BLaER1 (cell line): ENCODE results near the gene SLC6A3.
"Not testable (repeated sequence)": the region's sequence is repeated elsewhere in the genome, so short reads cannot be mapped to it uniquely, and the experiment has no call there.

Experiments
- H3K27ac ChIP-seq: shearing (Covaris generic); formaldehyde crosslinking; 2 replicates; pipeline ENCODE4 v1.8.1; 2022
- H3K27me3 ChIP-seq: shearing (Covaris generic); formaldehyde crosslinking; 2 replicates; pipeline ENCODE4 v1.8.1; 2022
- H3K36me3 ChIP-seq: shearing (Covaris generic); formaldehyde crosslinking; 2 replicates; pipeline ENCODE4 v1.8.1; 2022
- H3K4me1 ChIP-seq: shearing (Covaris generic); formaldehyde crosslinking; 2 replicates; pipeline ENCODE4 v1.8.1; 2022
- H3K4me2 ChIP-seq: shearing (Covaris generic); formaldehyde crosslinking; 2 replicates; pipeline ENCODE4 v1.8.1; 2022
- H3K4me3 ChIP-seq: shearing (Covaris generic); formaldehyde crosslinking; 2 replicates; pipeline ENCODE4 v1.8.1; 2022
- H3K9ac ChIP-seq: shearing (Covaris generic); formaldehyde crosslinking; 2 replicates; pipeline ENCODE4 v1.8.1; 2022
- H3K9me3 ChIP-seq: shearing (Covaris generic); formaldehyde crosslinking; 2 replicates; pipeline ENCODE4 v1.8.1; 2022
- H4K20me1 ChIP-seq: shearing (Covaris generic); formaldehyde crosslinking; 2 replicates; pipeline ENCODE4 v1.8.1; 2022
- Cebpa-rat ChIP-seq: shearing (Covaris generic); IDR thresholded peaks from 2 replicates; pipeline ENCODE4 v1.8.1; 2022

The SLC6A3 gene

GRCh38 chr5:1479581-1480188, 34.4 kb upstream of the SLC6A3 start:
- Histone ChIP-seq H3K27me3 (no peaks in the 10 kb centered on the region), H3K4me3 (no peak overlapping the region), H3K9ac (no peak overlapping the region), H4K20me1 (peaks cover 40% of the 10 kb centered on the region), H3K4me1 (peaks cover 79% of the 10 kb centered on the region), H3K9me3 (no peaks in the 10 kb centered on the region), H3K4me2 (peak overlapping the region; percentile 87), H3K27ac (no peak overlapping the region), H3K36me3 (peaks cover 52% of the 10 kb centered on the region)
- TF ChIP-seq Cebpa-rat, result peak; percentile 69; the same call in 1 of the 2 replicates

- Histone ChIP-seq H3K4me2 (no peak overlapping the region), H3K4me1 (peaks cover 73% of the 10 kb centered on the region), H3K36me3 (peaks cover 58% of the 10 kb centered on the region), H3K4me3 (no peak overlapping the region), H3K27ac (no peak overlapping the region), H3K9me3 (no peaks in the 10 kb centered on the region), H4K20me1 (peaks cover 33% of the 10 kb centered on the region), H3K9ac (no peak overlapping the region), H3K27me3 (no peaks in the 10 kb centered on the region)
- TF ChIP-seq Cebpa-rat, result no peak
Observed at GRCh38 chr5:1479066-1479465, 33.8 kb upstream of the SLC6A3 start.

GRCh38 chr5:1478271-1479035, 33.2 kb upstream of the SLC6A3 start:
- Histone ChIP-seq H3K4me3 (no peak overlapping the region), H3K36me3 (peaks cover 63% of the 10 kb centered on the region), H3K4me1 (peaks cover 67% of the 10 kb centered on the region), H3K9me3 (no peaks in the 10 kb centered on the region), H3K27ac (no peak overlapping the region), H3K9ac (no peak overlapping the region), H4K20me1 (peaks cover 27% of the 10 kb centered on the region), H3K27me3 (no peaks in the 10 kb centered on the region), H3K4me2 (peak overlapping the region; percentile 48)
- no peak for TF ChIP-seq Cebpa-rat

GRCh38 chr5:1477341-1477740, 32.1 kb upstream of the SLC6A3 start:
- Histone ChIP-seq H3K27me3 (no peaks in the 10 kb centered on the region), H3K9ac (no peak overlapping the region), H4K20me1 (peaks cover 19% of the 10 kb centered on the region; the same call in 1 of the 2 replicates), H3K4me2 (peak overlapping the region; percentile 48), H3K36me3 (peaks cover 68% of the 10 kb centered on the region), H3K27ac (no peak overlapping the region), H3K4me1 (peaks cover 58% of the 10 kb centered on the region), H3K9me3 (no peaks in the 10 kb centered on the region), H3K4me3 (no peak overlapping the region)
- no peak for TF ChIP-seq Cebpa-rat

- H3K36me3 ChIP-seq, result peaks cover 72% of the 10 kb centered on the region
Observed at GRCh38 chr5:1476967-1477310, 31.7 kb upstream of the SLC6A3 start.

GRCh38 chr5:1476181-1476966, 31.1 kb upstream of the SLC6A3 start:
- no peak for TF ChIP-seq Cebpa-rat
- no peak overlapping the region for H3K27ac ChIP-seq
- H3K4me3 ChIP-seq, result no peak overlapping the region
- H3K4me1 ChIP-seq, result peaks cover 51% of the 10 kb centered on the region
- H3K9me3 ChIP-seq, result no peaks in the 10 kb centered on the region
- H3K36me3 ChIP-seq, result peaks cover 78% of the 10 kb centered on the region
- no peaks in the 10 kb centered on the region for H3K27me3 ChIP-seq
- no peak overlapping the region for H3K9ac ChIP-seq
- peak overlapping the region; percentile 48; the same call in 1 of the 2 replicates for H3K4me2 ChIP-seq
- H4K20me1 ChIP-seq, result peaks cover 19% of the 10 kb centered on the region; the same call in 1 of the 2 replicates

More at GRCh38 chr5:1476967-1477310, 31.7 kb upstream of the SLC6A3 start:
- Histone ChIP-seq H4K20me1 (peaks cover 19% of the 10 kb centered on the region; the same call in 1 of the 2 replicates), H3K27me3 (no peaks in the 10 kb centered on the region), H3K4me3 (no peak overlapping the region), H3K27ac (no peak overlapping the region), H3K9me3 (no peaks in the 10 kb centered on the region), H3K4me2 (peak overlapping the region; percentile 48), H3K9ac (no peak overlapping the region), H3K4me1 (peaks cover 56% of the 10 kb centered on the region)
- TF ChIP-seq Cebpa-rat, result no peak

GRCh38 chr5:1475544-1475900, 30.3 kb upstream of the SLC6A3 start:
- not testable (repeated sequence) for H3K9me3 ChIP-seq, H3K27ac ChIP-seq, H3K4me2 ChIP-seq, H3K9ac ChIP-seq, H3K27me3 ChIP-seq, H3K4me3 ChIP-seq
- H4K20me1 ChIP-seq, result peaks cover 10% of the 10 kb centered on the region; the same call in 1 of the 2 replicates
- H3K4me1 ChIP-seq, result peaks cover 42% of the 10 kb centered on the region
- H3K36me3 ChIP-seq, result peaks cover 86% of the 10 kb centered on the region

GRCh38 chr5:1474866-1475543, 29.8 kb upstream of the SLC6A3 start:
- Histone ChIP-seq H3K36me3 (peaks cover 91% of the 10 kb centered on the region), H3K9ac (no peak overlapping the region), H4K20me1 (peaks cover 5% of the 10 kb centered on the region; the same call in 1 of the 2 replicates), H3K4me2 (no peak overlapping the region), H3K4me1 (peaks cover 37% of the 10 kb centered on the region), H3K27ac (no peak overlapping the region), H3K9me3 (no peaks in the 10 kb centered on the region), H3K27me3 (no peaks in the 10 kb centered on the region), H3K4me3 (no peak overlapping the region)
- TF ChIP-seq Cebpa-rat, result no peak

GRCh38 chr5:1474183-1474839, 29.1 kb upstream of the SLC6A3 start:
- H3K9ac ChIP-seq, result no peak overlapping the region

More at GRCh38 chr5:1474183-1474839, 29.1 kb upstream of the SLC6A3 start:
- no peak for TF ChIP-seq Cebpa-rat
- H4K20me1 ChIP-seq, result peaks cover 5% of the 10 kb centered on the region; the same call in 1 of the 2 replicates
- H3K4me3 ChIP-seq, result no peak overlapping the region
- H3K27ac ChIP-seq, result no peak overlapping the region
- H3K4me1 ChIP-seq, result peaks cover 30% of the 10 kb centered on the region
- no peak overlapping the region for H3K4me2 ChIP-seq
- no peaks in the 10 kb centered on the region for H3K27me3 ChIP-seq
- H3K36me3 ChIP-seq, result peaks cover 94% of the 10 kb centered on the region
- no peaks in the 10 kb centered on the region for H3K9me3 ChIP-seq
